Osteoblast (primary cell): ENCODE measurements around the gene CORO2B. TPM values are rescaled to one million over a fixed set of nuclear protein-coding genes. Genes with fewer than 3 reads are reported as not detected.

Experiments
- DNase-seq: peaks from one replicate; pipeline ENCODE4 v3.0.0; 2011; ENCODE audit warnings: low spot score, mixed read lengths; ENCODE audit not compliant: insufficient read length; ENCODE audit errors: missing footprints
- H2AFZ ChIP-seq: 2 replicates; pipeline ENCODE4 v1.6.0; 2011; ENCODE audit warnings: mild to moderate bottlenecking, low read length
- H3K27ac ChIP-seq: 2 replicates; pipeline ENCODE4 v1.5.1; 2011; ENCODE audit warnings: mild to moderate bottlenecking, low read depth, low read length, moderate library complexity
- H3K27me3 ChIP-seq: 2 replicates; pipeline ENCODE4 v1.6.0; 2012; ENCODE audit warnings: mild to moderate bottlenecking, control low read depth, inconsistent platforms, low read length, moderate library complexity; ENCODE audit not compliant: insufficient read depth
- H3K36me3 ChIP-seq: 2 replicates; pipeline ENCODE4 v1.5.1; 2011; ENCODE audit warnings: mild to moderate bottlenecking, low read length, control low read depth, moderate library complexity; ENCODE audit not compliant: insufficient read depth
- H3K4me1 ChIP-seq: 2 replicates; pipeline ENCODE4 v1.5.1; 2011; ENCODE audit warnings: mild to moderate bottlenecking, low read length, control low read depth, moderate library complexity; ENCODE audit not compliant: insufficient read depth
- H3K4me2 ChIP-seq: 2 replicates; pipeline ENCODE4 v1.6.0; 2011; ENCODE audit warnings: mild to moderate bottlenecking, low read length; ENCODE audit not compliant: insufficient read depth
- H3K4me3 ChIP-seq: fragments of 200-600 bp; sonication (generic); 3 replicates; pipeline ENCODE4 v1.5.1; 2012; ENCODE audit warnings: mild to moderate bottlenecking, low read length, inconsistent platforms; ENCODE audit not compliant: insufficient read depth
- H3K79me2 ChIP-seq: 2 replicates; pipeline ENCODE4 v1.6.0; 2012; ENCODE audit warnings: mild to moderate bottlenecking, low read length, control low read depth, inconsistent platforms; ENCODE audit not compliant: insufficient read depth
- H3K9me3 ChIP-seq: 2 replicates; pipeline ENCODE4 v1.5.1; 2011; ENCODE audit warnings: low read depth, low read length, control low read depth
- H4K20me1 ChIP-seq: 2 replicates; pipeline ENCODE4 v1.6.0; 2012; ENCODE audit warnings: mild to moderate bottlenecking, low read length, control low read depth; ENCODE audit not compliant: insufficient read depth
- CTCF ChIP-seq: IDR thresholded peaks from 2 replicates; pipeline ENCODE4 v1.5.1; 2011; ENCODE audit warnings: mild to moderate bottlenecking, low read depth, low read length, moderate library complexity; ENCODE audit errors: extremely low read depth
- total RNA-seq: library from RNA; depleted of rRNA; stranded (reverse); fragments of >200 nt; gene quantifications from 2 replicates; pipeline ENCODE4 v1.2.3, GENCODE V29; 2012

The CORO2B gene
- total RNA-seq, 1 donor, result 10.5 TPM

- no peak for TF ChIP-seq CTCF
- no peaks in the 10 kb centered on the region for H3K27me3 ChIP-seq
- H2AFZ ChIP-seq, result no peak overlapping the region
- H3K79me2 ChIP-seq, result no peaks in the 10 kb centered on the region
- H3K4me1 ChIP-seq, result no peaks in the 10 kb centered on the region
- no peaks in the 10 kb centered on the region for H3K9me3 ChIP-seq
- no peaks in the 10 kb centered on the region for H4K20me1 ChIP-seq
- no peaks in the 10 kb centered on the region for H3K36me3 ChIP-seq
- DNase-seq, result no peak
- H3K4me2 ChIP-seq, result no peak overlapping the region
- H3K27ac ChIP-seq, result no peak overlapping the region
- no peak overlapping the region for H3K4me3 ChIP-seq
Measured at GRCh38 chr15:68718468-68718867, 139.7 kb downstream of the CORO2B start.

- Histone ChIP-seq H3K4me1 (no peaks in the 10 kb centered on the region), H3K4me2 (no peak overlapping the region), H3K27me3 (no peaks in the 10 kb centered on the region), H3K36me3 (no peaks in the 10 kb centered on the region), H3K4me3 (no peak overlapping the region), H3K79me2 (no peaks in the 10 kb centered on the region), H4K20me1 (no peaks in the 10 kb centered on the region), H3K9me3 (no peaks in the 10 kb centered on the region), H3K27ac (no peak overlapping the region), H2AFZ (no peak overlapping the region)
- no peak for DNase-seq
- no peak for TF ChIP-seq CTCF
Measured at GRCh38 chr15:68719051-68719450, 140.3 kb downstream of the CORO2B start.

GRCh38 chr15:68719672-68720071, 140.9 kb downstream of the CORO2B start:
- no peaks in the 10 kb centered on the region for H3K79me2 ChIP-seq
- no peak overlapping the region for H2AFZ ChIP-seq
- H3K36me3 ChIP-seq, result no peaks in the 10 kb centered on the region
- H3K9me3 ChIP-seq, result no peaks in the 10 kb centered on the region
- no peaks in the 10 kb centered on the region for H4K20me1 ChIP-seq
- no peak overlapping the region for H3K27ac ChIP-seq
- H3K27me3 ChIP-seq, result no peaks in the 10 kb centered on the region
- H3K4me1 ChIP-seq, result no peaks in the 10 kb centered on the region
- H3K4me2 ChIP-seq, result no peak overlapping the region
- TF ChIP-seq CTCF, result no peak
- DNase-seq, result no peak
- no peak overlapping the region for H3K4me3 ChIP-seq

GRCh38 chr15:68721886-68722285, 143.1 kb downstream of the CORO2B start:
- Histone ChIP-seq H3K36me3 (no peaks in the 10 kb centered on the region), H3K4me1 (no peaks in the 10 kb centered on the region), H3K79me2 (no peaks in the 10 kb centered on the region), H3K9me3 (no peaks in the 10 kb centered on the region), H3K4me2 (no peak overlapping the region), H3K27me3 (no peaks in the 10 kb centered on the region), H4K20me1 (no peaks in the 10 kb centered on the region), H3K27ac (no peak overlapping the region), H3K4me3 (no peak overlapping the region), H2AFZ (no peak overlapping the region)
- DNase-seq, result no peak
- no peak for TF ChIP-seq CTCF
